ENCODE measurements around the gene SKAP2. TPM values are rescaled to one million over a fixed set of nuclear protein-coding genes. Genes with fewer than 3 reads are reported as not detected.
A peak's percentile ranks its signal among the peaks of the same experiment; 100 is the strongest.

SKAP2 gene
- total RNA-seq, 1 experiment from 2014 or later, result 3.2 TPM

DNA sequence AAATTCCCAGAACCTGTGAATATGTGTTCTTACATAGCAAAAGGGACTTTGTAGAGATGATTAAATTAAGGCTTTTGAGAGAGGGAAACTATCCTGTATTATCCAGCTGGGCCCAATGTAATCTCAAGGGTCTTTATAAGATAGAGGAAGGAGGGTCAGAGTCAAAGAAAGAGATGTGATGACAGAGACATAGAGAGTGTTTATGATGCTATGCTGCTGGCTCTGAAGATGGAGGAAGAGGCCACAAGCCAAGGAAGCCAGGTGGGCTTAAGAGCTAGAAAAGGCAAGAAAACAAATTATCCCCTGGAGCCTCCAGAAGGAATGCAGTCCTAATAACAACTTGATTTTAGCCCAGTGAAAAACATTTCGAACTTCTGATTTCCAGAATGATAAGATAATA lies 15.3 kb upstream of the SKAP2 start:
- Histone ChIP-seq H4K91ac (ENCODE audit: insufficient read length, low read depth, low read length) (no peak overlapping the region), H4K5ac (ENCODE audit: insufficient read length, low read depth, low read length) (no peak overlapping the region), H4K20me1 (ENCODE audit: control insufficient read depth, insufficient read depth, insufficient read length) (no peaks in the 10 kb centered on the region), H3T11ph (ENCODE audit: low read length) (no peak overlapping the region), H3K56ac (ENCODE audit: insufficient read length, low read depth, low read length) (no peak overlapping the region), H3K27ac (ENCODE audit: insufficient read length, low read depth, low read length) (no peak overlapping the region), H2BK120ac (ENCODE audit: low read depth, low read length, poor library complexity, severe bottlenecking) (no peak overlapping the region), H3K79me2 (ENCODE audit: insufficient read depth, low read length) (no peaks in the 10 kb centered on the region), H3K9ac (ENCODE audit: extremely low read depth, insufficient read length, low read length) (no peak overlapping the region), H3K4me1 (ENCODE audit: insufficient read depth, low read length) (no peaks in the 10 kb centered on the region), H2BK5ac (ENCODE audit: insufficient read length, low read length) (no peak overlapping the region), H3K79me1 (ENCODE audit: insufficient read depth, low read depth, low read length, poor library complexity, severe bottlenecking) (no peaks in the 10 kb centered on the region), H2BK12ac (ENCODE audit: insufficient read length, low read depth, low read length) (no peak overlapping the region), H3K4ac (ENCODE audit: low read depth, low read length) (no peak overlapping the region), H3K14ac (ENCODE audit: insufficient read depth, low read length) (no peak overlapping the region), H3K18ac (ENCODE audit: insufficient read length, low read depth, low read length) (no peak overlapping the region), H3K27me3 (ENCODE audit: insufficient read depth, low read length) (no peaks in the 10 kb centered on the region), H3K4me2 (ENCODE audit: insufficient read depth, insufficient read length, low read length) (no peak overlapping the region), H2BK15ac (ENCODE audit: low read depth, low read length) (no peak overlapping the region), H2AK5ac (ENCODE audit: insufficient read length, low read length) (no peak overlapping the region), H3K9me3 (ENCODE audit: control insufficient read depth, low read depth, low read length) (no peaks in the 10 kb centered on the region), H2AFZ (ENCODE audit: low read length) (no peak overlapping the region), H3K23me2 (ENCODE audit: insufficient read length, low read depth, low read length, poor library complexity, severe bottlenecking) (no peaks in the 10 kb centered on the region), H2BK20ac (ENCODE audit: low read depth, low read length, poor library complexity, severe bottlenecking) (no peak overlapping the region), H3K23ac (ENCODE audit: insufficient read length, low read depth, low read length) (no peak overlapping the region), H4K8ac (replicated peaks; ENCODE audit: insufficient read length, low read depth, low read length) (no peak overlapping the region)
- WGBS (ENCODE audit: extremely low coverage, insufficient read length, low lambda C conversion rate), result no CpG with 5 or more reads among the region's 1 CpG
- TF ChIP-seq, protein P1, sequence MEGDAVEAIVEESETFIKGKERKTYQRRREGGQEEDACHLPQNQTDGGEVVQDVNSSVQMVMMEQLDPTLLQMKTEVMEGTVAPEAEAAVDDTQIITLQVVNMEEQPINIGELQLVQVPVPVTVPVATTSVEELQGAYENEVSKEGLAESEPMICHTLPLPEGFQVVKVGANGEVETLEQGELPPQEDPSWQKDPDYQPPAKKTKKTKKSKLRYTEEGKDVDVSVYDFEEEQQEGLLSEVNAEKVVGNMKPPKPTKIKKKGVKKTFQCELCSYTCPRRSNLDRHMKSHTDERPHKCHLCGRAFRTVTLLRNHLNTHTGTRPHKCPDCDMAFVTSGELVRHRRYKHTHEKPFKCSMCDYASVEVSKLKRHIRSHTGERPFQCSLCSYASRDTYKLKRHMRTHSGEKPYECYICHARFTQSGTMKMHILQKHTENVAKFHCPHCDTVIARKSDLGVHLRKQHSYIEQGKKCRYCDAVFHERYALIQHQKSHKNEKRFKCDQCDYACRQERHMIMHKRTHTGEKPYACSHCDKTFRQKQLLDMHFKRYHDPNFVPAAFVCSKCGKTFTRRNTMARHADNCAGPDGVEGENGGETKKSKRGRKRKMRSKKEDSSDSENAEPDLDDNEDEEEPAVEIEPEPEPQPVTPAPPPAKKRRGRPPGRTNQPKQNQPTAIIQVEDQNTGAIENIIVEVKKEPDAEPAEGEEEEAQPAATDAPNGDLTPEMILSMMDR (conservative IDR thresholded peaks at IDR 0.05), result no peak
- no peaks in the 10 kb centered on the region for H3K4me1 Mint-ChIP-seq
- H3K9me3 Mint-ChIP-seq, result peaks cover 0 to 2% of the 10 kb centered on the region in 2 experiments; a peak in 2 of 5 replicates
- no peaks in the 10 kb centered on the region; a peak in 1 of 7 replicates for H3K36me3 Mint-ChIP-seq (ENCODE audit: insufficient read depth in 1 of 3, low read depth in 3 of 3)
- no peak overlapping the region for H3K4me3 Mint-ChIP-seq
- DNase-seq, result no peak
- peaks cover 3% of the 10 kb centered on the region; the same call in 1 of the 2 replicates for H3K27me3 Mint-ChIP-seq (ENCODE audit: low read depth)
- H3K27ac Mint-ChIP-seq, result peak overlapping the region in 1 of 3 experiments; percentile 4; a peak in 1 of 7 replicates

All from H9 (cell line).